Mucosa of stomach (tissue), 1 donor: Measurements from ENCODE around the gene GNL2.
"Not testable (repeated sequence)": the region's sequence is repeated elsewhere in the genome, so short reads cannot be mapped to it uniquely, and the experiment has no call there.

ENCODE experiments used
- H3K27me3 ChIP-seq: one replicate; pipeline ENCODE4 v1.7.0; 2013; ENCODE audit warnings: mild to moderate bottlenecking, low read length; ENCODE audit not compliant: control insufficient read depth, insufficient read depth
- H3K36me3 ChIP-seq: one replicate; pipeline ENCODE4 v1.7.0; 2013; ENCODE audit warnings: low read length; ENCODE audit not compliant: control insufficient read depth, insufficient read depth
- H3K4me1 ChIP-seq: one replicate; pipeline ENCODE4 v1.7.0; 2013; ENCODE audit warnings: mild to moderate bottlenecking, low read length; ENCODE audit not compliant: control insufficient read depth, insufficient read depth
- H3K4me3 ChIP-seq: one replicate; pipeline ENCODE4 v1.7.0; 2013; ENCODE audit warnings: low read length
- H3K9ac ChIP-seq: one replicate; pipeline ENCODE4 v1.7.0; 2013; ENCODE audit warnings: mild to moderate bottlenecking, low read length, moderate library complexity
- H3K9me3 ChIP-seq: one replicate; pipeline ENCODE4 v1.7.0; 2013; ENCODE audit warnings: mild to moderate bottlenecking, low read length, moderate library complexity; ENCODE audit not compliant: control insufficient read depth
- donor health status: Pancreatic carcinoma.

The GNL2 gene

DNA sequence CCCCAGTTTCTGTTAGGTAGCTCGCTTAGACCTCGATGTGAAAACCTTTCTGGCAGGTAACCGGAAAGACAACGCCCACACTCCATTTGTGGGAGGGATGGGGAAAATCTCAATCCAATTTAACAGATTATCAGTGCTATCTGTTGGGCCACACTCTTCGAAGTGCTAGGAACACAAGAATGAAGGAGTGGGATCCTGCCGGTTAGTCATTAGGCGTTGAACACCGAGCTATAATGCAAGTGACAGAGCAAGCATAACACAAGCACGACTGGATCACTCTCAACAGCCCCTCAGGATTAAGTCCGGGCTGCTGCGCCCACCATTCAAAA is 42.2 kb downstream of the GNL2 start:
- Histone ChIP-seq H3K4me3 (peak overlapping the region; percentile 78), H3K9ac (peak overlapping the region; percentile 90), H3K4me1 (peaks cover 16% of the 10 kb centered on the region), H3K36me3 (no peaks in the 10 kb centered on the region), H3K27me3 (no peaks in the 10 kb centered on the region), H3K9me3 (no peaks in the 10 kb centered on the region)

DNA sequence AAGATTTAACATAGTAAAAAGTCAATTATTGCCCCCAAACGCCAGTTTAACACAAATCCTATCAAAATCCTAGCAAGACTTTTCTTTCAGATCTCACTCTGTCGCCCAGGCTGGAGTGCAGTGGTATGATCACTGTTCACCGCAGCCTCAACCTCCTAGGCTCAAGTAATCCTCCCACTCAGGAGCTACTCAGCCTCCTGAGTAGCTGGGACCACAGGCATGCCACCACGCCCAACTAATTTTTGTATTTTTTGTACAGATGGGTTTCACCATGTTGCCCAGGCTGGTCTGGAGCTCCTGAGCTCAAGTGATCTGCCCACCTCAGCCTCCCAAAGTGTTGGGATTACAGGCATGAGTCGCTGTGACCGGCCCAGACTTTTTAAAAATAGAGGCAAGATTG is 46.4 kb downstream of the GNL2 start:
- H3K4me1 ChIP-seq: peaks cover 10% of the 10 kb centered on the region
- peaks cover 5% of the 10 kb centered on the region for H3K36me3 ChIP-seq
- no peaks in the 10 kb centered on the region for H3K27me3 ChIP-seq
- H3K9ac ChIP-seq: no peak overlapping the region
- no peak overlapping the region for H3K4me3 ChIP-seq
- no peaks in the 10 kb centered on the region for H3K9me3 ChIP-seq

DNA sequence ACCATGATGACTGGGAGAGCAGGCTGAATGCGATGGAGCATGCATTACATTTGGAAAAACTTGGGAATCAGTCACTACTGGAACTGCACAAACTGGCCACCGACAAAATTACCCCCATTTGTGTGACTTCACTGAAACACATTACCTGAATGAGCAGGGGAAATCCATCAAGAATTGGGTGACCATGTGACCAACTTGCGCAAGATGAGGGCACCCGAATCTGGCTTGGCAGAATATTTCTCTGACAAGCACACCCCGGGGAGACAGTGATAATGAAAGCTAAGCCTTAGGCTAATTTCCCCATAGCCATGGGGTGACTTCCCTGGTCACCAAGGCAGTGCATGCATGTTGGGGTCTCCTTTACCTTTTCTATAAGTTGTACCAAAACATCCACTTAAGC is 50.7 kb downstream of the GNL2 start:
- Histone ChIP-seq H3K36me3 (peaks cover 5% of the 10 kb centered on the region), H3K4me3 (no peak overlapping the region), H3K9ac (no peak overlapping the region), H3K4me1 (no peaks in the 10 kb centered on the region), H3K9me3 (no peaks in the 10 kb centered on the region), H3K27me3 (no peaks in the 10 kb centered on the region)

DNA sequence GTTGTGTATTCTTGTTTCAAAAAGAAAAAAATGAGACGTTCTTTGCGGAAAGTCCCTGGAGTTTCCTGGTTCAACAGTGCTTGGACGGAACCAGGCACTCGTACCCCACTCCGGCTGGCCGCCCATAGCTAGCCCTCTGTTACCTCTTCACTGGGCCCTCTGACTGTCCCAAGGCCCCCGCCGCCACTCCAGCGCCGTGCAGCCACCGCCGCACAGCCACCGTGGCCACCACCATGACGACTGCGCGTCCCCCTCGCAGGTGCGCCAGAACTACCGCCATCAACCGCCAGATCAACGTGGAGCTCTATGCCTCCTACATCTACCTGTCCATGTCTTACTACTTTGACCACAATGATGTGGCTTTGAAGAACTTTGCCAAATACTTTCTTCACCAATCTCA is 51.2 kb downstream of the GNL2 start:
- H3K27me3 ChIP-seq: no peaks in the 10 kb centered on the region
- H3K36me3 ChIP-seq: peaks cover 5% of the 10 kb centered on the region
- no peaks in the 10 kb centered on the region for H3K4me1 ChIP-seq
- no peaks in the 10 kb centered on the region for H3K9me3 ChIP-seq
- no peak overlapping the region for H3K4me3 ChIP-seq
- H3K9ac ChIP-seq: no peak overlapping the region

DNA sequence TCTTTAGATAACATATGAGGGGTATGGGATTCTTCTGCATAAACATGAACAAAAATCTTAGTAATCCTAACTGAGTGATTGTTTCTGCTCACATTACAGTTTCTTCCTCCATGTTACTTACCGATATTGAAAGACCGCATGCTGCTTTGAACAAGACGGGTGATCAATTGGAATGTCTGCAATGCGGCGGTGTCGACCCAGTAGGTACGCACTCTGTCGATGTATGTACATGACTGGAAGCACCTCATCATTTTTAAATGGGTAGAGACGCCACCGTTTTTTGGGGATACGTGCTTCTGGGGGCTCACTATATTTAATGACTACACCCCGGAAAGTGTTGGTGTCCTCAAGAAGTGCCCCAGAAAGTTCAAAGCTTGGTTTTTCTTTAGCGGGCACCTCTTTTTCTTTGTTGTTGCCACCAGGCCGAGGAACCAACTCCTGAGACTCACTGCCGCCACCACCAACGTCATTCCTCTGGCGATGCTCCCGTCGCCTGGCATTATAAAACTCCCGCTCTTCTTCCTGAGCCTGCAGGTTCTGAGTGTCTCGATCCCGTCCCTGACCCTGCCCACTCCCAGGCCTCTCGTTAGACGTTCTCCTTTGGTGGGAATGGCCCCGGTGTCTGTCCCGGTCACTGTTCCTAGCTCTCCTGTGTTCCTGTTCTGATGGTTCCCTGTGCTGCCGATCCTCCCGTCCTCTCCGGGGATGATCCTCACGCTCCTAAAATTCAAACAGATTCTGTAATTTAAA is 55.5 kb downstream of the GNL2 start:
- H3K4me1 ChIP-seq: no peaks in the 10 kb centered on the region
- H3K9ac ChIP-seq: no peak overlapping the region
- no peaks in the 10 kb centered on the region for H3K9me3 ChIP-seq
- peaks cover 5% of the 10 kb centered on the region for H3K36me3 ChIP-seq
- H3K4me3 ChIP-seq: no peak overlapping the region
- no peaks in the 10 kb centered on the region for H3K27me3 ChIP-seq

DNA sequence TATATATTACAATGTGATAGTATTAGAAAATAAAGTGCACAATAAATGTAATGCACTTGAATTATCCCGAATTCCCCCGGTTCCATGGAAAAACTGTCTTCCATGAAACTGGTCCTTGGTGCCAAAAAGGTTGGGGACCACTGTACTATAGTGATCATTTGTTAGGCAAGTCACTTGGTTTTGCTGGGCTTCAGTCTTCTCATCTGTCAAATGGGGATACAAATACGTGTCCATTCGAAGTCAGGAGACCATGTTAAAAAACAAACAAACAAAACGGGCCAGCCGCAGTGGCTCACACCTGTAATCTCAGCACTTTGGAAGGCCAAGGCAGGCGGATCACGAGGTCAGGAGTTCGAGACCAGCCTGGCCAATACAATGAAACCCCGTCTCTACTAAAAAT is 56.6 kb downstream of the GNL2 start:
- not testable (repeated sequence) for H3K4me3 ChIP-seq, H3K4me1 ChIP-seq, H3K9me3 ChIP-seq, H3K27me3 ChIP-seq, H3K9ac ChIP-seq, H3K36me3 ChIP-seq

DNA sequence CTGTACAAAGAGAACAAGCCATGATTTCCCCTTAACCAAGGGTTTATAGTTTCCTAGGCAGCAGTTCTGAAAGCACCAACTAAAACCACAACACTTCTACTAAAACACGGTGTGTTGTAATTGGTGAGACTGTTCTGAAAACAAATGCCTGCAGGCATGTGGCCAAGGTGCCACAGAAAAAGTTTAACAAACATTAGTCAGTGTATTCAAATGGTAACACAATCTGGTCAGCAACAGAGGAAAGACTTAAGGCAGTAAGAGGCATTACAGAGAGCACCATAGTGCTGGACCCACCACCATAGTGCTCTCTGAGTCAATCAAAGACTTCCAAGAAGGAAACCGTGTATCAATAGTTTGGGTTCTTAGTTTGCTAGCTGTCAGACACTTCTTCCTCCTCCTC is 58.4 kb downstream of the GNL2 start:
- Histone ChIP-seq H3K4me1 (peaks cover 14% of the 10 kb centered on the region), H3K4me3 (no peak overlapping the region), H3K36me3 (no peaks in the 10 kb centered on the region), H3K9me3 (no peaks in the 10 kb centered on the region), H3K9ac (no peak overlapping the region), H3K27me3 (no peaks in the 10 kb centered on the region)

DNA sequence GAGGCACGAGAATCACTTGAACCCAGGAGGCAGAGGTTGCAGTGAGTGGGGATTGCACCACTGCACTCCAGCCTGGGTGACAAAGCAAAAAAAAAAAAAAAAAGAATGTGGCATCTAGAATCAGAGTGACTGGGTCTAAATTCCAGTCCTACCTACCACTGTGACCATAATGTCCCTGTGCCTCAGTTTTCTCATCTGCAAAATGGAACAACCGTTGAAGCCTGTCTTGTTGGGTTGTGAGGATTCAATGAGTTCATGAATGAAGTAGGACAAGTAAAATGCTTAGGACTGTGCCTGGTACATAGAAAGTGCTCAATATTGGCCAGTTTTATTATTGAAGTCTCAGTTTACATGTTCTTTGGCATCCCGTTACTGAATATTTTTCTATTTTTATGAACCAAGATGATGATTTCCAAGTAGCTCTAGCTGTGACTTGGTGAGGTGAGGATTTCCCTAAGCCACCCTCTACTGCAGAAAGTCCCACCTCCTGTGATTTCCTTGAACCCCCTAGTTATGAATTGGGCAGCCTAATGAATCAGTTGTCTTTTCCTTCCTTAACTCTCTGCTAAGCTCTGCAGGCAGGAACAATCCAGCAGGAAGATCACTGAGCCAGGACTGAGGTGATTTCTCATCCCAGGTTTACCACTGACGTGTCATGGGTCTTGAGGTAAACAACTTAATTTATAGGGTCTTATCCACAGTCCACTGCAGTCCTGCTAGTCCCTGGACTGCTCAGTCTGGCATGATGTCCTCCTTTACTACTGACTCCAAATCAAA is 62.2 kb downstream of the GNL2 start:
- Histone ChIP-seq H3K36me3 (no peaks in the 10 kb centered on the region), H3K9me3 (no peaks in the 10 kb centered on the region), H3K4me3 (no peak overlapping the region), H3K4me1 (peaks cover 14% of the 10 kb centered on the region), H3K9ac (no peak overlapping the region), H3K27me3 (no peaks in the 10 kb centered on the region)

DNA sequence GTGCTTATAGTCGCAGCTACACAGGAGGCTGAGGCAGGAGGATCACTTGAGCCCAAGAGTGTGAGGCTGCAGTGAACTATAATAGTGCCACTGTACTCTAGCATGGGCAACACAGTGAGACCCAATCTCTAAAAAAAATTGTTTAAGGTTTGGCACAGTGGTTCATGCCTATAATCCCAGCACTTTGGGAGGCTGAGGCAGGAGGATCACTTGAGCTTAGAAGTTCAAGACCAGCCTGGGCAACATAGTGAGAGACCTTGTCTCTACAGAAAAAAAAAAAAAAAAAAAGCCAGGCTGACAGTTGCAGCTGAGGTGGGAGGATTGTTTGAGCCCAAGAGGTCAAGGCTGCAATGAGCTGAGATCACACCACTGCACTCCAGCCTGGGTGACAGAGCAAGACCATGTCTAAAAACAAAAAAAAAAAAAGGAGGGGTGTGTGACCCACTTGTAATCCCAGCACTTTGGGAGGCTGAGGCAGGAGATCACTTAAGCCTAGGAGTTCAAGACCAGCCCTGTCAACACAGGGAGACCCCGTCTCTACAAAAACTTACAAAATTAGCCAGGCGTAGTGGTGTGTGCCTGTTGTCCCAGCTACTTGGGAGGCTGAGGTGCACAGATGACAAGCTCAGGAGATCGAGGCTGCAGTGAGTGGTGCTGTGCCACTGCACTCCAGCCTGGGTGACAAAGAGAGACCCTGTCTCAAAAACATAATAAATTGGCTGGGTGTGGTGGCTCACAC is 63.1 kb downstream of the GNL2 start:
- H3K36me3 ChIP-seq, H3K4me3 ChIP-seq, H3K27me3 ChIP-seq, H3K9me3 ChIP-seq, H3K9ac ChIP-seq: not testable (repeated sequence)
- H3K4me1 ChIP-seq: peaks cover 14% of the 10 kb centered on the region

DNA sequence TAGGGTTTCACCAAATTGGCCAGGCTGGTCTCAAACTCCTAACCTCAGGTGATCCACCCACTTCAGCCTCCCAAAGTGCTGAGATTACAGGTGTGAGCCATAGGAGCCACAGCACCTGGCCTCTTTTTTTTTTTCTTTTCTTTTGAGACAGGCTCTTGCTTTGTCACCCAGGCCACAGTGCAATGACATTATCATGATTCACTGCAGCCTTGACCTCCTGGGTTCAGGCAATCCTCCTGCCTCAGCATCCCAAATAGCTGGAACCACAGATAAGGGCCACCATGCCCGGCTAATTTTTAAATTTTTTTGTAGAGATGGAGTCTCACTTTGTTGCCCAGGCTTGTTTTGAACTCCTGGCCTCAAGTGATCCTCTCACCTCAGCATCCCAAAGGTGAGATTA is 65.8 kb downstream of the GNL2 start:
- H3K27me3 ChIP-seq: not testable (repeated sequence)

DNA sequence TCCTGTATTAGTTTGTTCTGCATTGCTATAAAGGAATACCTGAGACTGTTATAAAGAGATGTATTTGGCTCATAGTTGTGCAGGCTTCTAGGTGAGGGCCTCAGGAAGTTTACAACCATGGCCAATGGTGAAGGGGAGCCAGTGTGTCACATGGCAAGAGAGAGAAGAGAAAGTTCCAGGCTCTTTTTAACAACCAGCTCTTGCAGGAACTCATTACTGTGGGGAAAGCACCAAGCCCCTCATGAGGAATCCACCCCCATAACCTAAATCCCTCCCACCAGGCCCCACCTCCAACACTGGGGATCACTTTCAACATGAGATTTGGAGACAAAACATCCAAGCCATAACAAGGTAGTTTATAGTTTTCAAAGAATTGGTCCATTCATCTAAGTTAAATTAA is 76.1 kb downstream of the GNL2 start:
- Histone ChIP-seq H3K36me3 (no peaks in the 10 kb centered on the region), H3K9me3 (no peaks in the 10 kb centered on the region), H3K9ac (no peak overlapping the region), H3K27me3 (no peaks in the 10 kb centered on the region), H3K4me1 (no peaks in the 10 kb centered on the region), H3K4me3 (no peak overlapping the region)

More for the DNA sequence above, 65.8 kb downstream of the GNL2 start:
- not testable (repeated sequence) for H3K4me3 ChIP-seq, H3K36me3 ChIP-seq, H3K9ac ChIP-seq, H3K9me3 ChIP-seq
- peaks cover 14% of the 10 kb centered on the region for H3K4me1 ChIP-seq

DNA sequence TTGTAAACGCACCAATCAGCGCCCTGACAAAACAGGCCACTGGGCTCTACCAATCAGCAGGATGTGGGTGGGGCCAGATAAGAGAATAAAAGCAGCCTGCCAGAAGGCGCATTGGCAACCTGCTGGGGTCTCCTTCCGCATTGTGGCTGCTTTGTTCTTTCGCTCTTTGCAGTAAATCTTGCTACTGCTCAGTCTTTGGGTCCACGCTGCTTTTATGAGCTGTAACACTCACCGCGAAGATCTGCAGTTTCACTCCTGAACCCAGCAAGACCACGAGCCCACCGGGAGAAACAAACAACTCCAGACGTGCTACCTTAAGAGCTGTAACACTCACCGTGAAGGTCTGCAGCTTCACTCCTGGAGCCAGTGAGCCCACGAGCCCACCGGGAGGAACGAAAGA is 76.8 kb downstream of the GNL2 start:
- H3K4me3 ChIP-seq, H3K27me3 ChIP-seq, H3K9me3 ChIP-seq, H3K4me1 ChIP-seq, H3K36me3 ChIP-seq, H3K9ac ChIP-seq: not testable (repeated sequence)
